Effector CD8-positive, alpha-beta T cell (primary cell): ENCODE data around the gene RAX.
"Not testable (repeated sequence)": the region's sequence is repeated elsewhere in the genome, so short reads cannot be mapped to it uniquely, and the experiment has no call there.

Experiments used
- DNase-seq: peaks from one replicate; lab custom pipeline; 2025; lab: John Stamatoyannopoulos, UW

Gene RAX

DNA sequence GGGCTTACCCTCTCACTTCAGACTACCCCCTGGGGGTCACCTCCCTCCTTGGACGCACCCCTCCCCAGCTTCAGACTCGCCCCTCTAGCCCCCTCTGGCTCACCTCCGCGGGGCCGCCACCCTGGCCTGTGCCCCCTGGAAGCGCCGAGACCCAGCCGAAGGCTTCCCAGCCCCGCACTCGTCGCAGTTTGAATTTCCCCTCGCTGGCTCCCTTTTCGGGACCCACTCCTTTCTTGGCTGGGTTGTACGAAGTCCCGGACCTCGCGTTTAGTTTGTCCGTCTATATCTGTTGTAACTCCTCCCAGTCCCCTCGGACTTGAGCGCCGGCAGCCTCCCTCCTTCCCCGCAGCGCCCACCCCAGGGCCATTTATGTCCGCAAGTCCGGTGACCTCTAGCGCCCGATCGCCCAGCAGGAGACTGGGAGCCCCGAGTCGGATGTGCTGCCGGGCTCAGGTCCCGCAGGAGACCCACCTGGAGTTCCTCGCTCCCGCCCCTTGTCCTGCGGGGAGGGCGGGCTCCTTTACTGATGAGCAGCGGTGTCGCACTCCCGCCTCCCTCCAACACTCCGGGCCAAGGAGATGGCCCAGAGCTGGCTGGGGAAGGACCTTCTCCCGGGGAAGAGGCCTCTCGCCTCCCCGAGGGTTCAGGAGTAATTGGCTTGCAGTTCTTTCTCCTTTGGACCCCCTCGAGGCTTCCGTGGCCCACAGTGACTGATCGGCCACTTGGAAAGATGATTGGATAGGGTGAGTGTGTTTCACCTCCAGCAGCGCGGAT is 692 bp upstream of the RAX start:
- no peak for DNase-seq

DNA sequence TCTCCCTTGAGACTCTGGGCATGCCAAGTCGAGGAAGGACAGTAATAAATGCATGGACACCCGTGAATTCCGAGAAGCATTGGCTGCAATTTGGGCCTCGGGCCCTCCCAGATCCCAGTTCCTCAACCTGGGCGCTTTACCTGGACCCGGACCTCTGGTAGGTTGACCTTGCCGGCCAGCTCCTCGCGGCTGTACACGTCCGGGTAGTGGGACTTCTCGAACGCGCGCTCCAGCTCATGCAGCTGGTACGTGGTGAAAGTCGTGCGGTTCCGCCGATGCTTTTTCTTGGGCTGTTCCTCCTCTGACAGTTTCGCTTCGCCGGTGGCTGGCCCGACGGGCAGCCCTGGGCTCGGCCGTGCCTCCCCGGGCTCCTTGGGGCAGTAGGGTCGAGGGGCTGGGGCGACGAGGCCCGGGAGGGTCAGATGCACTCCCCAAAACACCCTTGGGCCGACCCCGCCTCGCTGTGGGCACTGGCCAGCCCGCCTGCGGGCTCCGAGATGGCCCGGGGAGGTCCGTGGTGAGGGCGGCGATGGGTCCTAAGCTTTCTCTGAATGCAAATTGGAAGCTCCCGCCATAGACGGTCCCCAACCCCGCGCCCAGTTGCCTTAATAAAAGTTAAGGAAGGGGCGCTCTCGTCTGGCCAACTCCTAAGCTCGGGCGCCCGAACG is 899 bp downstream of the RAX start:
- no peak for DNase-seq

- no peak for DNase-seq
Measured at GRCh38 chr18:59271606-59272220, 1.5 kb downstream of the RAX start.

- DNase-seq, result no peak
Measured at GRCh38 chr18:59270689-59271257, 2.5 kb downstream of the RAX start.

DNA sequence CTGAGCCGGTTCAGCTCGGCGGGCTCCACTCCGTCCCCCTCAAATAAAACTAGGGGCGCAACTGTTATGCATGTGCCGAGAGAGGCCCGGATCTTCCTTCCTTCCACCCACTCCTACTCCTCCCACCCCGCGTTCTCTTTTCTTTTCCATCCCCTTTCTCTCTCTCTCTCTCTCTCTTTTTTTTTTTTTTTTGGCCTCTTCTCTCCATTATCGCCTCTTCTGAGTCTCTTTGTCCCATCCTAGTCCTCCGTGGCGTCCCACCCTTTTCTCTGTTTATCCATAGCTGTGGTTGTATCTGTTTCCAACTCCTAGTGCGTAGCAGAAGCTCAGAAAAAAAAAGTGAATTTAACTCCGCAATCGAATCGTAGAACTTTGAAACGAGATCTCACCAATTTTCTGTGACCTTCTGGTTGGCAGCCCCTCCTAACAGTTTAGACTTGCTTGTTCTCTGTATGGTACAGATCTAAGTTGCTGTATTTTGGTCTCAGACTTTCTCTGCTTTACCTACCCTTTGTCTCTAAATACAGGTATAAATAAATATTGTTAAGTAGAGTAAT is 3.6 kb downstream of the RAX start:
- no peak for DNase-seq

- DNase-seq, result no peak
Measured at GRCh38 chr18:59268721-59269562, 4.3 kb downstream of the RAX start.

- no peak for DNase-seq
Measured at GRCh38 chr18:59268127-59268720, 5.0 kb downstream of the RAX start.

DNA sequence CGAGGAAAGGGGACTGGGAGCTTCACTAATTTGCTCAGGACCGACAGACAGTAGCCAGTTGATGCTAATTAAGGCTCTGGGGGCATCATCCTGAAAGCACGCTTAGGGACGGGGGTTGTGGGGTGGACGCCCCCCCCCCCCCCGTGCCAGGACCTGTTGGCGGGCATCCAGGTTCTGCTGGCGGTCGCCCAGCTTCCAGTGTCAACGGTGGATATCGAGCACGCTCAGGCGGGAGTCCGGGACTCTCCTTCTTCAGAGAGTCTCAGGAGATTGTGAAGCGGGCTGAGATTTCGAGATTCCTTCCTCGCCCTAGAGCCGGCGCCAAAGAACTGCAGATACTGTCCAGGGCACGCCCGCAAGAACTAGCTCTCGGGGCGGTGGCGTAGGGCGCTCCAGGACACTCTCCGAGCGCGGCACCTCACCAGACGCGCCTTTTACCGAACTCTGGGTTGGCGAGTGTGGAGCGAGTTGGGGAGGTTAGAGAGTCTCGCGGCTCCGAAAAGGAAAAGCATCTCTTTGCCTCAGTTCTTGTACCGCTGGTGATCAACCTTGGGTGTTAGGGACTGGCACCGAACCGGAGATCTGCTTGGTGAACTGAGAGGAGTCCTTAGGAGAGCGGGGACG is 5.6 kb downstream of the RAX start:
- DNase-seq, result no peak

DNA sequence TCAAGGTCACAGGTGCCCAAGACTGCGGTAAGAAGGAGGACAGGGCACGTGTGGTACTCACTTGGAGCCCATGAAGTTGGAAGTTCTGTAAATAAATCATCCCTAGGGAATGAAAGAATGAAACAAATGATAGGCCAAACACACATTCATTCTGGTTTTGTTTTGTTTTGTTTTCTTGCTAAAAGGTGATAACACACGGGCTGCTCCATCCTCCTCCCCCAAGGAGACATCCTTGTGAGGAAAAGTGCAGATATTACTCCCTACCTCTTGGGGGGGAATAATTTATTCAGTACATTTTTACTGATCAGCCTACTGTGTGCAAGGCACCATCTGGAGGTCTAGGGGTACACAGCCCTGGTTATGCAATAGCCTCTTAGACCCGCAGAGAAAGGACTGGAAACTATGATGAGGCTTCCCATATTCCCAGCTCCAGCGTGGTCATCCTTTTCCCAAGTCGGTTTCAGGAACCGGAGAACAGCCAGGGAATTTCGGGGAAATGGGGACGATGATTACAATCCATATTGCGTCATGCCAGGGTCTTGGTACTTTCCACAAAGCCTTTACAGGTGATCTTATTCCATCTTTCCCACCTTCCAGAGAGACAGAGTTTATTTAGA is 6.3 kb downstream of the RAX start:
- DNase-seq, result no peak

DNA sequence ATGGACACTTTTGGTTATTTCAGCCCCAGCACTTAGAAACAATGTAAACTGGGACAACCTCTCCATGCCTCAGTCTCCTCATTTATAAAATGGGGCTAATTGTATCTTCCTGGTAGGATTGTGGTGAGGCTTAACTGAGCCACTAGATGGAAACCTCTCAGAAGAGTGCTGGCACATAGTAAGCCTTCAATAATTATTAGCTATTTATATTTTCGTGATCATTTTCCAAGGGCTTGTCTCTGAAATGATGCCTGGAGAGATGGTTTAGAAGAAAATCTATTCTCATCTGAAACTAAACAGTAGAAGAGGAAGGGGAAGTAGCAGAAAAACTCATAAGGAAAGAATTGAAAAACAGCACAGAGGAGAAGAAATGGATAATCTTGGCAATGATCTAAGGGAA is 6.8 kb downstream of the RAX start:
- DNase-seq, result no peak

GRCh38 chr18:59265974-59266369 is 7.3 kb downstream of the RAX start:
- DNase-seq, result no peak

GRCh38 chr18:59265246-59265973 is 7.8 kb downstream of the RAX start:
- no peak for DNase-seq

- no peak for DNase-seq
Measured at GRCh38 chr18:59264651-59265245, 8.5 kb downstream of the RAX start.

DNA sequence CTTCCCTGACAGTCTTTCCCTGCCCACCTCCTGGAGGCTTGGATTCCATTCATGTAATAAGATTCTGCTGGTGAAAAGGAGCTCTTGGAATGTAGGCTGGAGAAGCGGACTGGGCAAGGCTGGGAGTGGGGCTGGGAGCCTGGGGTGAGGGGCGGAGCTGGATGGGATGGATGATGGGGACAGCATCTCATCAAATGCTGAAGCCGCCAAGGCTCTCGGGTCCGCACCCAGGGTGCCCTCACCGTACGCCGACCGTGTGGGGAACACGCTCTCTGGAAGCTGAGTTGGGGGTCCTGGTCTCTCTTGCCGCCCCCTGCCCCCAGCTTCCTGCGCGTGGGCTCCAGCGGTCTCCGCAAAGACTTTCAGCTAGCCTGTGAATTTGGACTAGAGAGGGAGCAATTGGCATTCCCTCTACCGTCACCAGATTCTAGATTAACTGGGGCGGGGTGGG is 9.1 kb downstream of the RAX start:
- no peak for DNase-seq

- no peak for DNase-seq
Measured at GRCh38 chr18:59263661-59264060, 9.6 kb downstream of the RAX start.

GRCh38 chr18:59262243-59262642 is 11.0 kb downstream of the RAX start:
- DNase-seq, result not testable (repeated sequence)

DNA sequence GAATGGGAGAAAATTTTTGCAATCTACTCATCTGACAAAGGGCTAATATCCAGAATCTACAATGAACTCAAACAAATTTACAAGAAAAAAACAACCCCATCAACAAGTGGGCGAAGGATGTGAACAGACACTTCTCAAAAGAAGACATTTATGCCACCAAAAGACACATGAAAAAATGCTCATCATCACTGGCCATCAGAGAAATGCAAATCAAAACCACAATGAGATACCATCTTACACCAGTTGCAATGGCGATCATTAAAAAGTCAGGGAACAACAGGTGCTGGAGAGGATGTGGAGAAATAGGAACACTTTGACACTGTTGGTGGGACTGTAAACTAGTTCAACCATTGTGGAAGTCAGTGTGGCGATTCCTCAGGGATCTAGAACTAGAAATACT is 11.4 kb downstream of the RAX start:
- not testable (repeated sequence) for DNase-seq

DNA sequence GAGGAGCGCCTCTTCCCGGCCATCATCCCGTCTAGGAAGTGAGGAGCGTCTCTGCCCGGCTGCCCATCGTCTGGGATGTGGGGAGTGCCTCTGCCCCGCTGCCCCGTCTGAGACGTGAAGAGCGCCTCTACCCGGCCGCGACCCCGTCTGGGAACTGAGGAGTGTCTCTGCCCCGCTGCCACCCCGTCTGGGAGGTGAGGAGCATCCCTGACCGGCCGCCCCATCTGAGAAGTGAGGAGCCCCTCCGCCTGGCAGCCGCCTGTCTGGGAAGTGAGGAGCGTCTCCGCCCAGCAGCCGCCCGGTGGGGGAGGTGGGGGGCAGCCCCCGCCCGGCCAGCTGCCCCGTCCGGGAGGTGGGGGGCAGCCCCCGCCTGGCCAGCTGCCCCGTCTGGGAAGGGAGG is 17.8 kb downstream of the RAX start:
- not testable (repeated sequence) for DNase-seq

DNA sequence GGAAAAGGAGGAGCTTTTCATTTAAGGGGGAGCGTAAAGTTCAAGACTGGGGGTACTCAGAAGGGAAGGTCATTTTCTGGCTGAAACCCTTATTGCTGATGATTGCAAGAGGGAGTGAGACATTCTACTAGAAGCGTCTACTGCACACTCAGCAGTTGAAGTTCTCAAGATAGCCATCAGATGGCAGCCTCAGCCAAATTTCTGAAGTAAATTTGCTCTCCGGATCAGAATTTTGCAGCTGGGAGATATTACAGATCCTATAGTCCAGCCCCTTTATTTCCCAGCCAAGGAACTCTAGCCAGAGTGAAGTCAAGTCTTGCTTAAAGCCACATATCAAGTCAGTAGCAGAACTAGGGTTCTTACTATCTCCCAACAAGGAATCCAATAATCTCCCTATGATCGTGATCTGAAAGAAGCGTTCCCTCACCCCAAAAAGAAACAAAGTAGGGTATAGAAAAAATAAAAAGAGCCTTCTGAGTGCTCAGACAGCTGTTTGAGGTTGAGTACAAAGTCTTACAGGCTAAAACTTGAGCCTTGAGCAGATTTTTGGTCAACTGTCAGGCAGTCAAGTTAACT is 24.0 kb downstream of the RAX start:
- DNase-seq, result no peak
